Fibroblast of lung (primary cell): ENCODE measurements around the gene MYCBP. TPM values are rescaled to one million over a fixed set of nuclear protein-coding genes. Genes with fewer than 3 reads are reported as not detected.

Source experiments
- DNase-seq, 2 donors: peaks; one replicate each; pipeline versions ENCODE4 v3.0.0 to v3.0.0-alpha.2; 2010; ENCODE audit warnings: low read depth in 2 of 2
- H2AFZ ChIP-seq: 2 replicates; pipeline ENCODE4 v1.5.1; 2012; ENCODE audit warnings: low read length, control low read depth, inconsistent platforms
- H3K27ac ChIP-seq: 2 replicates; pipeline ENCODE4 v1.5.1; 2011; ENCODE audit warnings: low read length, control low read depth; ENCODE audit not compliant: insufficient read depth
- H3K27me3 ChIP-seq: 2 replicates; pipeline ENCODE4 v1.5.1; 2011; ENCODE audit warnings: mild to moderate bottlenecking, low read length; ENCODE audit not compliant: control insufficient read depth, insufficient read depth
- H3K36me3 ChIP-seq: 2 replicates; pipeline ENCODE4 v1.5.1; 2011; ENCODE audit warnings: low read length; ENCODE audit not compliant: control insufficient read depth, insufficient read depth
- H3K4me1 ChIP-seq: 2 replicates; pipeline ENCODE4 v1.5.1; 2011; ENCODE audit warnings: low read length; ENCODE audit not compliant: control insufficient read depth, insufficient read depth; ENCODE audit errors: extremely low read depth
- H3K4me2 ChIP-seq: 2 replicates; pipeline ENCODE4 v1.5.1; 2011; ENCODE audit warnings: low read length, control low read depth; ENCODE audit not compliant: insufficient read depth; ENCODE audit errors: extremely low read depth
- H3K4me3 ChIP-seq, 4 experiments: fragments of 200-600 bp in 1 of 4; sonication (generic) in 1 of 4; replicated peaks in 1 of 4; 2 replicates each; pipeline ENCODE4 v1.5.1; 2011 to 2016; ENCODE audit warnings: low read length in 4 of 4, low read depth in 3 of 4, mild to moderate bottlenecking in 3 of 4, control low read depth in 2 of 4, inconsistent platforms in 1 of 4, mixed read lengths in 1 of 4; ENCODE audit not compliant: insufficient read depth in 1 of 4; ENCODE audit errors: control extremely low read depth in 1 of 4
- H3K79me2 ChIP-seq: 2 replicates; pipeline ENCODE4 v1.5.1; 2012; ENCODE audit warnings: mild to moderate bottlenecking, low read length, inconsistent platforms; ENCODE audit not compliant: control insufficient read depth, insufficient read depth
- H3K9ac ChIP-seq: 2 replicates; pipeline ENCODE4 v1.5.1; 2011; ENCODE audit warnings: mild to moderate bottlenecking, low read length, control low read depth; ENCODE audit not compliant: insufficient read depth
- H3K9me3 ChIP-seq: 2 replicates; pipeline ENCODE4 v1.5.1; 2012; ENCODE audit warnings: low read depth, low read length; ENCODE audit not compliant: control insufficient read depth, insufficient read depth
- H4K20me1 ChIP-seq: 2 replicates; pipeline ENCODE4 v1.5.1; 2011; ENCODE audit warnings: low read length; ENCODE audit not compliant: control insufficient read depth, insufficient read depth; ENCODE audit errors: extremely low read depth
- CTCF ChIP-seq, 2 donors: IDR thresholded peaks in 1 of 2; conservative IDR thresholded peaks in 1 of 2; 1 replicate in 1 of 2; 2 replicates in 1 of 2; pipeline ENCODE4 v1.5.1; 2011 to 2012; ENCODE audit warnings: low read length in 2 of 2, control low read depth in 1 of 2, inconsistent platforms in 1 of 2, low read depth in 1 of 2, mild to moderate bottlenecking in 1 of 2
- EZH2 ChIP-seq: IDR thresholded peaks from 2 replicates; pipeline ENCODE4 v1.5.1; 2012; ENCODE audit warnings: low read length, control low read depth, mild to moderate bottlenecking; ENCODE audit errors: missing control alignments
- polyA plus RNA-seq, 2 donors: library from polyadenylated mRNA; depleted of rRNA in 1 of 2; stranded (reverse) in 1 of 2; unstranded in 1 of 2; fragments of >200 nt; gene quantifications; 2 replicates each; pipeline ENCODE4 v1.2.1, GENCODE V29; 2011 to 2012; ENCODE audit warnings: missing spikeins in 1 of 2
- total RNA-seq: library from RNA; depleted of rRNA; stranded (reverse); fragments of >200 nt; gene quantifications from 2 replicates; pipeline ENCODE4 v1.2.1, GENCODE V29; 2014

MYCBP gene
- total and polyA plus RNA-seq, 2 donors (not counting 1 experiment from before 2014, with no cell fraction given) = 4.0 to 12.5 TPM

- peaks cover 1% of the 10 kb centered on the region for H3K27me3 ChIP-seq
- H3K79me2 ChIP-seq = no peaks in the 10 kb centered on the region
- no peaks in the 10 kb centered on the region for H4K20me1 ChIP-seq
- H2AFZ ChIP-seq = no peak overlapping the region
- H3K36me3 ChIP-seq = no peaks in the 10 kb centered on the region
- no peaks in the 10 kb centered on the region for H3K9me3 ChIP-seq
- H3K4me3 ChIP-seq = no peak overlapping the region
- no peak overlapping the region for H3K27ac ChIP-seq
- DNase-seq = peak; percentile 77 to 90
- no peak overlapping the region for H3K9ac ChIP-seq
- TF ChIP-seq CTCF (conservative IDR thresholded peaks at IDR 0.05 in 1 of 2, IDR thresholded peaks at IDR 0.05 in 1 of 2; ENCODE audit: low read depth in 1 of 2, low read length in 2 of 2) = peak; percentile 74 to 82
- TF ChIP-seq EZH2 = no peak
- no peaks in the 10 kb centered on the region for H3K4me1 ChIP-seq
- H3K4me2 ChIP-seq = no peak overlapping the region
Measured at GRCh38 chr1:38834937-38835827, 38.0 kb downstream of the MYCBP start.

GRCh38 chr1:38834221-38834782 is 38.8 kb downstream of the MYCBP start:
- no peak for DNase-seq
- no peaks in the 10 kb centered on the region for H4K20me1 ChIP-seq
- no peak overlapping the region for H3K9ac ChIP-seq
- no peaks in the 10 kb centered on the region for H3K36me3 ChIP-seq
- H3K27ac ChIP-seq = no peak overlapping the region
- no peaks in the 10 kb centered on the region for H3K9me3 ChIP-seq
- TF ChIP-seq EZH2 (no peak), CTCF (conservative IDR thresholded peaks at IDR 0.05 in 1 of 2, IDR thresholded peaks at IDR 0.05 in 1 of 2; ENCODE audit: low read depth in 1 of 2, low read length in 2 of 2) (no peak)
- H3K4me1 ChIP-seq = no peaks in the 10 kb centered on the region
- no peak overlapping the region for H3K4me3 ChIP-seq
- H3K79me2 ChIP-seq = no peaks in the 10 kb centered on the region
- no peak overlapping the region for H3K4me2 ChIP-seq
- peaks cover 4% of the 10 kb centered on the region for H3K27me3 ChIP-seq
- H2AFZ ChIP-seq = no peak overlapping the region

- Histone ChIP-seq H3K4me1 (no peaks in the 10 kb centered on the region), H2AFZ (no peak overlapping the region)
Measured at GRCh38 chr1:38833146-38833545, 40.0 kb downstream of the MYCBP start.

More at GRCh38 chr1:38833146-38833545, 40.0 kb downstream of the MYCBP start:
- no peaks in the 10 kb centered on the region for H3K79me2 ChIP-seq
- no peaks in the 10 kb centered on the region for H4K20me1 ChIP-seq
- no peak for DNase-seq
- no peaks in the 10 kb centered on the region for H3K9me3 ChIP-seq
- H3K4me3 ChIP-seq = no peak overlapping the region
- peaks cover 4% of the 10 kb centered on the region for H3K27me3 ChIP-seq
- H3K36me3 ChIP-seq = no peaks in the 10 kb centered on the region
- no peak overlapping the region for H3K9ac ChIP-seq
- H3K27ac ChIP-seq = no peak overlapping the region
- TF ChIP-seq EZH2 = no peak
- no peak for TF ChIP-seq CTCF (conservative IDR thresholded peaks at IDR 0.05 in 1 of 2, IDR thresholded peaks at IDR 0.05 in 1 of 2; ENCODE audit: low read depth in 1 of 2, low read length in 2 of 2)
- no peak overlapping the region for H3K4me2 ChIP-seq
